Activated CD4-positive, alpha-beta T cell treated with anti-CD3 and anti-CD28 coated beads for 36 hours (primary cell): Measurements from ENCODE around the gene FAM117B. TPM values are rescaled to one million over a fixed set of nuclear protein-coding genes. Genes with fewer than 3 reads are reported as not detected.
"Not testable (repeated sequence)": the region's sequence is repeated elsewhere in the genome, so short reads cannot be mapped to it uniquely, and the experiment has no call there.

Experiments used
- ATAC-seq: fragments of 200-7000 bp; cut with Tn5 transposase; one replicate; pipeline ENCODE4 v1.10.0; 2021; ENCODE audit warnings: mild to moderate bottlenecking, moderate library complexity
- CTCF ChIA-PET: fragments of 350-600 bp; sonication (Branson Sonifier 250); formaldehyde crosslinking; loops from one replicate; lab custom pipeline; 2021; ENCODE audit warnings: antibody characterized with exemption; lab: Charles Lee
- POLR2A ChIA-PET: fragments of 350-600 bp; sonication (Branson Sonifier 250); formaldehyde crosslinking; loops from one replicate; lab custom pipeline; 2021; ENCODE audit warnings: antibody characterized with exemption, inconsistent platforms; lab: Charles Lee
- DNase-seq: peaks from one replicate; pipeline ENCODE4 v3.0.0-alpha.2; 2020
- H3K27ac Mint-ChIP-seq: one replicate; pipeline ENCODE4 v1.8.0; 2021; ENCODE audit warnings: mixed read lengths
- H3K27me3 Mint-ChIP-seq: one replicate; pipeline ENCODE4 v1.8.0; 2021; ENCODE audit warnings: mixed read lengths
- H3K36me3 Mint-ChIP-seq: one replicate; pipeline ENCODE4 v1.8.0; 2021; ENCODE audit warnings: low read depth, mixed read lengths
- H3K4me1 Mint-ChIP-seq: one replicate; pipeline ENCODE4 v1.8.0; 2021; ENCODE audit warnings: mixed read lengths
- H3K4me3 Mint-ChIP-seq: one replicate; pipeline ENCODE4 v1.8.0; 2021; ENCODE audit warnings: mild to moderate bottlenecking, moderate library complexity, mixed read lengths
- H3K9me3 Mint-ChIP-seq: one replicate; pipeline ENCODE4 v1.8.0; 2021; ENCODE audit warnings: low read depth, mixed read lengths
- intact Hi-C, 2 experiments: fragments of 100-400 bp; cut with DNase I in 1 of 2; cut with micrococcal nuclease in 1 of 2; formaldehyde crosslinking; loops; one replicate each; pipeline versions ENCODE4 v1.14.2 to v1.15.1; 2022 to 2024; cut with DNase I, micrococcal nuclease
- total RNA-seq, 2 experiments: library from RNA; stranded (reverse); gene quantifications; one replicate each; pipeline ENCODE4 v1.2.3, GENCODE V29; 2021

Gene FAM117B
- total RNA-seq, 2 experiments from 2014 or later, result 15.3 to 16.6 TPM

DNA sequence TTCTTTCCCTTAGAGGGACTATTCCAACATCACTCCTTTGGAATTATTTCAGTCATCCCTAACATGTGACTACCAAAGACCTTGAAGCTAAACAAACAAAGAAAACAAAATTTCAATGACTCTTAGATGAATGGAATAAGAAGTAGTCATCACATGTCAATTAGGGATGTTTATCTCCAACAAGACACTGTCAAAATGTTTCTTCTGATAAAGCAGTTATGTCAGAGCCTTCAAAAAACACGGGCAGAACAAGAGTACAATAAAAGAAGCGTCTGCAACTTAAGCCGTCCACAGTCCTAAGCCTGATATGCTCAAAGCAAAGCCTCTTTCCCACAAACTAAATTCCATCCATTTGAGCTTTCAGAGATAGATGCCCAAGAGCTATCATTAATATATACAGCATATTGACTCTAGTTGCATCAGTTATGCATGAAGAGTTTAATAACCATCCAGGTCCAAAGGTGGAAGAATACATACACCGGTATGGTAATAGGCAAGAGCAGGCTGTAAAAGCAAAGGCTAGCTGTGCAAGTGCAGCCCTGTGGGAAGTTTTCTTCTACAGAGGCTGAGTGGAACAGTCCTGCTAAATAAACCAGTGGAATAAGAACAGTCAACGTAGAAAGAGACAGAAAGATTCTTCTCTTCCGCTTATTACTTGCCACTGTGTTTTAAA lies 138.7 kb downstream of the FAM117B start:
- H3K9me3 Mint-ChIP-seq, result no peaks in the 10 kb centered on the region
- ChIA-PET POLR2A (no interaction called here), CTCF (no interaction called here)
- peaks cover 1% of the 10 kb centered on the region for H3K4me1 Mint-ChIP-seq
- no peak overlapping the region for H3K4me3 Mint-ChIP-seq
- H3K36me3 Mint-ChIP-seq, result peaks cover 36% of the 10 kb centered on the region
- intact Hi-C loops, result no loop called here
- H3K27me3 Mint-ChIP-seq, result no peaks in the 10 kb centered on the region
- ATAC-seq, result no peak
- H3K27ac Mint-ChIP-seq, result no peak overlapping the region
- DNase-seq, result no peak

- ATAC-seq (no peak), DNase-seq (no peak)
- H3K9me3 Mint-ChIP-seq, result no peaks in the 10 kb centered on the region
- no peaks in the 10 kb centered on the region for H3K27me3 Mint-ChIP-seq
- ChIA-PET POLR2A (no interaction called here), CTCF (interaction anchor here (2.3 kb wide), 1 partner anchor 9 kb away, joined by 7 read pairs; no protein-coding TSS in a partner anchor)
- intact Hi-C loops, result no loop called here
- peaks cover 39% of the 10 kb centered on the region for H3K36me3 Mint-ChIP-seq
- no peak overlapping the region for H3K27ac Mint-ChIP-seq
- H3K4me3 Mint-ChIP-seq, result no peak overlapping the region
- H3K4me1 Mint-ChIP-seq, result no peaks in the 10 kb centered on the region
Measured at GRCh38 chr2:202774104-202774503, 139.3 kb downstream of the FAM117B start.

- Mint-ChIP-seq H3K9me3 (no peaks in the 10 kb centered on the region), H3K4me3 (no peak overlapping the region), H3K27ac (no peak overlapping the region), H3K36me3 (peaks cover 44% of the 10 kb centered on the region), H3K27me3 (no peaks in the 10 kb centered on the region), H3K4me1 (peaks cover 13% of the 10 kb centered on the region)
- intact Hi-C loops, result no loop called here
- ChIA-PET POLR2A (no interaction called here), CTCF (interaction anchor here (0.9 kb wide), 1 partner anchor 11 kb away, joined by 3 read pairs; no protein-coding TSS in a partner anchor)
- ATAC-seq (no peak), DNase-seq (no peak)
Measured at GRCh38 chr2:202778217-202778616, 143.4 kb downstream of the FAM117B start.

DNA sequence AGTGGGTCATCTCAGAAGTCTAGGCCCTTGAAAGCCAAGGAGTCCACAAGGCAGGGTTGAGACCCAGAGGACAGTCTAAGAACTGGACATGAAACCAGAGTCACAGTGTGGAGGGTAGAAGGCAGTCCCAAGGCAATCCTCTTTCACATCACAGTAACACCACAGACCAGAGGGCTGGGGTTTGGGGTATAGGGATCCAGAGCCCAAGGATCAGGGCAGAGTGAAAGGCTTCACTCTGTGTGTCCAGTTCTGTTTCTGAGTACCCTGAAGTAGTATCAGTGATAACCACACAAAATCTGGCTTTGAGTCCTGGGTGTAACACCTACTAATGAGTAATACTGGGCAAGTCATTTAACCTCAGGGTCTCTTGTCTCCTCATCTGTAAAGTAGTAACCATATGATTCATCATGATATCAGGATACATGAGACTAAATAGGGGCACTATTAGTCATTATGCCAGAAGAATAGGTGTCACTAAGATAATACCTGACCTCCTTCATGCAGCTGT lies 145.8 kb downstream of the FAM117B start:
- peak overlapping the region; percentile 55 for H3K27ac Mint-ChIP-seq
- no peaks in the 10 kb centered on the region for H3K9me3 Mint-ChIP-seq
- no peaks in the 10 kb centered on the region for H3K27me3 Mint-ChIP-seq
- peak; percentile 97 for ATAC-seq
- H3K4me3 Mint-ChIP-seq, result no peak overlapping the region
- POLR2A ChIA-PET, result no interaction called here
- DNase-seq, result no peak
- H3K36me3 Mint-ChIP-seq, result peaks cover 37% of the 10 kb centered on the region
- peaks cover 13% of the 10 kb centered on the region for H3K4me1 Mint-ChIP-seq
- CTCF ChIA-PET, result interaction anchor here (0.6 kb wide), 1 partner anchor 374 kb away, joined by 5 read pairs; no protein-coding TSS in a partner anchor
- intact Hi-C loops, result loop anchor here in 1 of 2 experiments (1.0 to 5.0 kb wide), 2 partner anchors 142 to 193 kb away; no protein-coding TSS in a partner anchor

GRCh38 chr2:202782940-202783558 lies 148.3 kb downstream of the FAM117B start:
- ATAC-seq (no peak), DNase-seq (no peak)
- Mint-ChIP-seq H3K27ac (no peak overlapping the region), H3K9me3 (no peaks in the 10 kb centered on the region), H3K4me1 (peaks cover 13% of the 10 kb centered on the region), H3K36me3 (peaks cover 40% of the 10 kb centered on the region), H3K4me3 (no peak overlapping the region), H3K27me3 (no peaks in the 10 kb centered on the region)
- CTCF ChIA-PET, result interaction anchor here (0.6 kb wide), 1 partner anchor 39 kb away, joined by 4 read pairs; no protein-coding TSS in a partner anchor
- intact Hi-C loops, result loop anchor here in 1 of 2 experiments (5.0 kb wide), 1 partner anchor 196 kb away; no protein-coding TSS in a partner anchor
- POLR2A ChIA-PET, result no interaction called here

DNA sequence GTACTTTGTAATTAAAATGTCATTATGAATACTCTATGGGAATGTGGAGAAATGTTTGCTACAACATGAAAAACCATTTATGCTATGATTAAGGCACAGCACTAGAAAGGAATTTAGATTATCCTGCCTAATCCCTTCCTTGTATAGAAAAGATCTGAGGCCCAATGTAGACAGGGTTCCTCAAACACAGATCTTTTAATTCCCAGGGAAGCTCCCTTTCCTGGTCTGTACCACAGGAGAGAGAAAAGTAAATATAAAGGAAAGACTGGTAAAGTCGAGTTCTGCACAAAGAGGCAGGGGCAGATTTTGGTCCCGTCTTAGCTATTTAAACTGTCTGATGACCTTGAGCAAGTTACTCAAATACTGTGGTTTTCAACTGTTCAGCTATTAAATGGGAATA lies 152.1 kb downstream of the FAM117B start:
- no peak overlapping the region for H3K27ac Mint-ChIP-seq
- ChIA-PET CTCF (no interaction called here), POLR2A (no interaction called here)
- no peaks in the 10 kb centered on the region for H3K27me3 Mint-ChIP-seq
- no peaks in the 10 kb centered on the region for H3K4me1 Mint-ChIP-seq
- H3K9me3 Mint-ChIP-seq, result no peaks in the 10 kb centered on the region
- intact Hi-C loops, result no loop called here
- ATAC-seq (no peak), DNase-seq (no peak)
- H3K36me3 Mint-ChIP-seq, result peaks cover 39% of the 10 kb centered on the region
- no peak overlapping the region for H3K4me3 Mint-ChIP-seq

GRCh38 chr2:202790676-202791075 lies 155.9 kb downstream of the FAM117B start:
- no peak overlapping the region for H3K27ac Mint-ChIP-seq
- POLR2A ChIA-PET, result no interaction called here
- no peaks in the 10 kb centered on the region for H3K9me3 Mint-ChIP-seq
- no peaks in the 10 kb centered on the region for H3K4me1 Mint-ChIP-seq
- H3K36me3 Mint-ChIP-seq, result peaks cover 27% of the 10 kb centered on the region
- no peaks in the 10 kb centered on the region for H3K27me3 Mint-ChIP-seq
- no peak overlapping the region for H3K4me3 Mint-ChIP-seq
- ATAC-seq, result no peak
- DNase-seq, result no peak
- CTCF ChIA-PET, result interaction anchor here (1.0 kb wide), 1 partner anchor 135 kb away, joined by 3 read pairs; no protein-coding TSS in a partner anchor
- intact Hi-C loops, result no loop called here

DNA sequence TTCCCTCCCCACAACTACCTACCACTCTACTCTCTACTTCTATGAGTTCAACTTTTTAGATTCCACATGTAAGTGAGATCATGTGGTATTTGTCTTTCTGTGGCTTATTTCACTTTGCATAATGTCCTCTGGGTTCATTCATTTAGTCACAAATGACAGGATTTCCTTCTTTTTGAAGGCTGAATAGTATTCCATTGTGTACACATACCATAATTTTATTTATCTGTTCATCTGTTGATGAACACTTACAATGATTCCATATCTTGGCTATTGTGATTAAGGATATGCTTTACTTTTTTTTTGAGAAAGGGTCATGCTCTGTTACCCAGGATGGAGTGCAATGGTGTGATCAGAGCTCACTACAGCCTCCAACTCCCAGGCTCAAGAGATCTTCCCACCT lies 163.2 kb downstream of the FAM117B start:
- CTCF ChIA-PET, result no interaction called here
- Mint-ChIP-seq H3K36me3 (peaks cover 20% of the 10 kb centered on the region), H3K27ac (no peak overlapping the region), H3K9me3 (peaks cover 4% of the 10 kb centered on the region), H3K4me1 (no peaks in the 10 kb centered on the region), H3K27me3 (no peaks in the 10 kb centered on the region), H3K4me3 (no peak overlapping the region)
- ATAC-seq, result no peak
- POLR2A ChIA-PET, result no interaction called here
- intact Hi-C loops, result no loop called here
- DNase-seq, result no peak

- intact Hi-C loops, H3K9me3 Mint-ChIP-seq, H3K4me3 Mint-ChIP-seq, H3K27ac Mint-ChIP-seq, H3K27me3 Mint-ChIP-seq, H3K4me1 Mint-ChIP-seq, POLR2A ChIA-PET, ATAC-seq, DNase-seq: not testable (repeated sequence)
- CTCF ChIA-PET, result interaction anchor here (0.8 kb wide), 1 partner anchor 63 kb away, joined by 3 read pairs; no protein-coding TSS in a partner anchor
- peaks cover 25% of the 10 kb centered on the region for H3K36me3 Mint-ChIP-seq
Measured at GRCh38 chr2:202805911-202806310, 171.1 kb downstream of the FAM117B start.

DNA sequence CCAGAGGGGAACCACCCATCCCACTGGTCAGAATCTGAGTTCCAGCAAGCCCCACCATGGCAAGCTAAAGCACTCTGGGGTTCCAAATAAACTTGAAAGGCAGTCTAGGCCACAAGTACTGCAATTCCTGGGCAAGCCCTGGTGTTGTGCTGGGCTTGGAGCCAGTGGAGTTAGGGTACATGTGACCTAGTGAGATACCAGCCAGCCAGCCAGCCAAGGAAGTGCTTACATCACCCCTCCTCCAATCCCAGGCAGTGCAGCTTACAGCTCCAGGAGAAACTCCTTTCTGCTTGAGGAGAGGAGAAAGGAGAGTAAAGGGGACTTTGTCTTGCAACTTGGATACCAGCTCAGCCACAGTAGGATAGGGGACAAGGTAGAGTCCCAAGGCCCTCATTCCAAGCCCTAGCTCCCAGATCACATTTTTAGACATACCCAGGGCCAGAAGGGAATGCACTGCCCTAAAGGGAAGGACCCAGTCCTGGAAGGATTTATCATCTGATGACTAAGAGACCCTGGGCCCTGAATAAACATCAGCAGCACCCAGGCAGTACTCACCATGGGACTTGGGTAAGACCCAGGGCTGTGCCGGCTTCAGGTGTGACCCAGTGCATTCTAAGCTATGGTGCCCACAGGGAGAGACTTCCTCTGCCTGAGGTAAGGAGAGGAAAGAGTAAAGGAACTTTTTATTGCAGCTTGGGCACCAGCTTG lies 172.8 kb downstream of the FAM117B start:
- H3K9me3 Mint-ChIP-seq, ATAC-seq, H3K4me3 Mint-ChIP-seq, H3K27me3 Mint-ChIP-seq, POLR2A ChIA-PET, H3K4me1 Mint-ChIP-seq, H3K27ac Mint-ChIP-seq, DNase-seq, intact Hi-C loops: not testable (repeated sequence)
- CTCF ChIA-PET, result interaction anchor here (1.2 kb wide), 1 partner anchor 218 kb away, joined by 3 read pairs; no protein-coding TSS in a partner anchor
- peaks cover 30% of the 10 kb centered on the region for H3K36me3 Mint-ChIP-seq

GRCh38 chr2:202808754-202809153 lies 174.0 kb downstream of the FAM117B start:
- intact Hi-C loops, result no loop called here
- Mint-ChIP-seq H3K9me3 (peaks cover 9% of the 10 kb centered on the region), H3K4me1 (no peaks in the 10 kb centered on the region), H3K27ac (no peak overlapping the region), H3K4me3 (no peak overlapping the region), H3K27me3 (no peaks in the 10 kb centered on the region), H3K36me3 (peaks cover 30% of the 10 kb centered on the region)
- POLR2A ChIA-PET, result no interaction called here
- ATAC-seq (no peak), DNase-seq (no peak)
- CTCF ChIA-PET, result no interaction called here
